K562 (cell line): ENCODE measurements around the gene SIX6. TPM values are rescaled to one million over a fixed set of nuclear protein-coding genes. Genes with fewer than 3 reads are reported as not detected.
A peak's percentile ranks its signal among the peaks of the same experiment; 100 is the strongest.

ENCODE experiments used
- CLOCK ChIP-seq: fragments of 250-450 bp; sonication (Bioruptor Pico); IDR thresholded peaks from 2 replicates; pipeline ENCODE4 v1.4.0; 2020; ENCODE audit warnings: mild to moderate bottlenecking, moderate library complexity, borderline replicate concordance
- CTCF ChIP-seq, 3 experiments: IDR thresholded peaks in 2 of 3; conservative IDR thresholded peaks in 1 of 3; 2 replicates each; pipeline ENCODE4 v1.5.1; 2011 to 2012; ENCODE audit warnings: low read length in 3 of 3, mild to moderate bottlenecking in 3 of 3, control low read depth in 2 of 3, improper control_type of control experiment in 1 of 3, inconsistent platforms in 1 of 3, low read depth in 1 of 3, mixed read lengths in 1 of 3, moderate library complexity in 1 of 3; ENCODE audit not compliant: insufficient read depth in 2 of 3
- NRF1 ChIP-seq, 2 experiments: fragments of 450-650 bp; IDR thresholded peaks in 1 of 2; conservative IDR thresholded peaks in 1 of 2; 2 replicates each; pipeline ENCODE4 v1.6.1; 2014; ENCODE audit warnings: mild to moderate bottlenecking in 2 of 2
- SP1 ChIP-seq: sonication (generic); formaldehyde crosslinking; IDR thresholded peaks from 2 replicates; pipeline ENCODE4 v1.8.1; 2022; ENCODE audit warnings: mild to moderate bottlenecking, missing genetic modification reagents
- UBTF ChIP-seq, 2 experiments: IDR thresholded peaks; 2 replicates each; pipeline ENCODE4 v1.6.1; 2012; ENCODE audit warnings: improper control_type of control experiment in 2 of 2, low read depth in 2 of 2, low read length in 2 of 2, borderline replicate concordance in 1 of 2
- ZKSCAN3 ChIP-seq: fragments of 250-450 bp; sonication (Bioruptor Pico); IDR thresholded peaks from 2 replicates; pipeline ENCODE4 v1.4.0; 2020
- ZNF133 ChIP-seq: fragments of 250-450 bp; sonication (Bioruptor Pico); IDR thresholded peaks from 2 replicates; pipeline ENCODE4 v1.4.0; 2020; ENCODE audit warnings: mild to moderate bottlenecking
- ZNF212 ChIP-seq: fragments of 450-650 bp; formaldehyde crosslinking; IDR thresholded peaks from 2 replicates; pipeline ENCODE4 v1.4.0; 2020; ENCODE audit warnings: mild to moderate bottlenecking
- polyA plus RNA-seq, 8 experiments: library from polyadenylated mRNA; depleted of rRNA in 4 of 8; stranded (reverse) in 5 of 8; unstranded in 3 of 8; fragments of >200 nt; fragmentation: Nextera tagmentation in 2 of 8; fragmentation: Illumina TruSeq in 1 of 8; extraction: Ambion mirVana in 2 of 8; extraction: Trizol in 1 of 8; gene quantifications; 2 replicates each; pipeline versions ENCODE4 v1.2.1 to v1.2.3, GENCODE V29; 2011 to 2014; ENCODE audit warnings: inconsistent platforms in 1 of 8, missing spikeins in 1 of 8
- total RNA-seq, 7 experiments: library from RNA; depleted of rRNA in 6 of 7; stranded (reverse); fragments of >200 nt in 6 of 7; fragmentation: Illumina TruSeq in 2 of 7; extraction: Trizol in 2 of 7; gene quantifications; 2 replicates each; pipeline versions ENCODE4 v1.2.1 to v1.2.3, GENCODE V29; 2011 to 2021; ENCODE audit warnings: low replicate concordance in 1 of 7
- TF ChIP-seq, protein P1 (sequence below): sonication (generic); IDR thresholded peaks from 2 replicates; pipeline ENCODE4 v1.6.1; 2016

Gene SIX6
- total and polyA plus RNA-seq, 9 of the 15 experiments (the other 6 are each of a cell fraction or from before 2014, with no cell fraction given) = not detected

GRCh38 chr14:60561845-60562746, 53.1 kb downstream of the SIX6 start (continued):
- TF ChIP-seq CLOCK (CRISPR knock-in tag) (no peak), ZNF212 (CRISPR knock-in tag) (no peak), SP1 (CRISPR knock-in tag) (no peak), ZNF133 (CRISPR knock-in tag) (no peak), NRF1 (conservative IDR thresholded peaks at IDR 0.05 in 1 of 2, IDR thresholded peaks at IDR 0.05 in 1 of 2) (no peak), UBTF (IDR thresholded peaks at IDR 0.05; ENCODE audit: borderline replicate concordance in 1 of 2, low read depth in 2 of 2, low read length in 2 of 2) (no peak), CTCF (IDR thresholded peaks at IDR 0.05 in 2 of 3, conservative IDR thresholded peaks at IDR 0.05 in 1 of 3; ENCODE audit: insufficient read depth in 2 of 3, low read depth in 1 of 3, low read length in 3 of 3) (peak; percentile 60 to 95 (median 77)), ZKSCAN3 (CRISPR knock-in tag) (no peak)
- TF ChIP-seq, protein P1, sequence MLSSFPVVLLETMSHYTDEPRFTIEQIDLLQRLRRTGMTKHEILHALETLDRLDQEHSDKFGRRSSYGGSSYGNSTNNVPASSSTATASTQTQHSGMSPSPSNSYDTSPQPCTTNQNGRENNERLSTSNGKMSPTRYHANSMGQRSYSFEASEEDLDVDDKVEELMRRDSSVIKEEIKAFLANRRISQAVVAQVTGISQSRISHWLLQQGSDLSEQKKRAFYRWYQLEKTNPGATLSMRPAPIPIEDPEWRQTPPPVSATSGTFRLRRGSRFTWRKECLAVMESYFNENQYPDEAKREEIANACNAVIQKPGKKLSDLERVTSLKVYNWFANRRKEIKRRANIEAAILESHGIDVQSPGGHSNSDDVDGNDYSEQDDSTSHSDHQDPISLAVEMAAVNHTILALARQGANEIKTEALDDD = no peak
